Endothelial cell of umbilical vein (primary cell): Measurements from ENCODE around the gene DDAH2.

Experiments
- EZH2 ChIP-seq: IDR thresholded peaks from 2 replicates; pipeline ENCODE4 v1.6.1; 2012; ENCODE audit warnings: borderline replicate concordance, low read depth, mild to moderate bottlenecking, moderate library complexity, low read length, inconsistent platforms; ENCODE audit not compliant: severe bottlenecking
- FOS ChIP-seq: IDR thresholded peaks from 2 replicates; pipeline ENCODE4 v1.6.1; 2011; ENCODE audit warnings: mild to moderate bottlenecking, low read length, moderate library complexity, borderline replicate concordance; ENCODE audit not compliant: insufficient read depth
- MYC ChIP-seq: IDR thresholded peaks from one replicate; pipeline ENCODE4 v1.6.1; 2011; ENCODE audit warnings: mild to moderate bottlenecking, low read depth, low read length
- POLR2A ChIP-seq: IDR thresholded peaks from 2 replicates; pipeline ENCODE4 v1.6.1; 2012; ENCODE audit warnings: low read depth, mild to moderate bottlenecking, control low read depth, low read length
- POLR2AphosphoS5 ChIP-seq: IDR thresholded peaks from 2 replicates; pipeline ENCODE4 v1.6.1; 2012; ENCODE audit warnings: low read depth, mild to moderate bottlenecking, control low read depth, low read length, moderate library complexity; ENCODE audit not compliant: insufficient read depth
- TF ChIP-seq, protein P1 (sequence below), 2 donors: IDR thresholded peaks; 1 replicate in 1 of 2; 2 replicates in 1 of 2; pipeline ENCODE4 v1.5.1; 2011; ENCODE audit warnings: low read length in 2 of 2, mild to moderate bottlenecking in 2 of 2, moderate library complexity in 2 of 2, control low read depth in 1 of 2, inconsistent platforms in 1 of 2, low read depth in 1 of 2; ENCODE audit not compliant: insufficient read depth in 1 of 2; ENCODE audit errors: extremely low read depth in 1 of 2
- TF ChIP-seq, protein P2 (sequence below): IDR thresholded peaks from 2 replicates; pipeline ENCODE4 v1.6.1; 2011; ENCODE audit not compliant: insufficient read depth, insufficient read length

DNA sequence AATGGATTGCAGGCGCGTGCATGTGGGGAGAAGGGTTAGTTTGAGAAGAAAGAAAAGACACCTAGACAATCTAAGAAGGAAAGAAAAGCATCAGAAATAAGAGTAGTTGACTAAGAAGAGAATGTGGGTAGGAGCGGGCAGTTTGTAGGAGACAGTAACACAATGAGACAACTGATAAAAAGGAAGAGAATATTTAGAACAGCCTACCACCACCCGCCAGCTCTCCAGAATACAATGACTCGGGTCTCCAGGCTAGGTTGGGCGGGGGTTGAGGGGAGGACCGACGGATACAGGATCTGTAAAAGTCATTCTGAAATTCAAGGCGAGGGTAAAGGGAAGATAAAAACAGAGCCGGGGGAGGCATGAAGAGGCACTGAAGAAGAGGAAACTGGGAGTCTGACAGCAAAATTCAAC lies 26.7 kb downstream of the DDAH2 start:
- TF ChIP-seq, protein P1, sequence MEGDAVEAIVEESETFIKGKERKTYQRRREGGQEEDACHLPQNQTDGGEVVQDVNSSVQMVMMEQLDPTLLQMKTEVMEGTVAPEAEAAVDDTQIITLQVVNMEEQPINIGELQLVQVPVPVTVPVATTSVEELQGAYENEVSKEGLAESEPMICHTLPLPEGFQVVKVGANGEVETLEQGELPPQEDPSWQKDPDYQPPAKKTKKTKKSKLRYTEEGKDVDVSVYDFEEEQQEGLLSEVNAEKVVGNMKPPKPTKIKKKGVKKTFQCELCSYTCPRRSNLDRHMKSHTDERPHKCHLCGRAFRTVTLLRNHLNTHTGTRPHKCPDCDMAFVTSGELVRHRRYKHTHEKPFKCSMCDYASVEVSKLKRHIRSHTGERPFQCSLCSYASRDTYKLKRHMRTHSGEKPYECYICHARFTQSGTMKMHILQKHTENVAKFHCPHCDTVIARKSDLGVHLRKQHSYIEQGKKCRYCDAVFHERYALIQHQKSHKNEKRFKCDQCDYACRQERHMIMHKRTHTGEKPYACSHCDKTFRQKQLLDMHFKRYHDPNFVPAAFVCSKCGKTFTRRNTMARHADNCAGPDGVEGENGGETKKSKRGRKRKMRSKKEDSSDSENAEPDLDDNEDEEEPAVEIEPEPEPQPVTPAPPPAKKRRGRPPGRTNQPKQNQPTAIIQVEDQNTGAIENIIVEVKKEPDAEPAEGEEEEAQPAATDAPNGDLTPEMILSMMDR (IDR thresholded peaks at IDR 0.05; ENCODE audit: extremely low read depth in 1 of 2, insufficient read depth in 1 of 2, low read depth in 1 of 2, low read length in 2 of 2), result no peak
- TF ChIP-seq POLR2A (no peak), POLR2AphosphoS5 (no peak), MYC (no peak), EZH2 (no peak), FOS (no peak)
- TF ChIP-seq, protein P2, sequence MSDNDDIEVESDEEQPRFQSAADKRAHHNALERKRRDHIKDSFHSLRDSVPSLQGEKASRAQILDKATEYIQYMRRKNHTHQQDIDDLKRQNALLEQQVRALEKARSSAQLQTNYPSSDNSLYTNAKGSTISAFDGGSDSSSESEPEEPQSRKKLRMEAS, result no peak
